ENCODE measurements around the gene REEP3.

REEP3 gene

DNA sequence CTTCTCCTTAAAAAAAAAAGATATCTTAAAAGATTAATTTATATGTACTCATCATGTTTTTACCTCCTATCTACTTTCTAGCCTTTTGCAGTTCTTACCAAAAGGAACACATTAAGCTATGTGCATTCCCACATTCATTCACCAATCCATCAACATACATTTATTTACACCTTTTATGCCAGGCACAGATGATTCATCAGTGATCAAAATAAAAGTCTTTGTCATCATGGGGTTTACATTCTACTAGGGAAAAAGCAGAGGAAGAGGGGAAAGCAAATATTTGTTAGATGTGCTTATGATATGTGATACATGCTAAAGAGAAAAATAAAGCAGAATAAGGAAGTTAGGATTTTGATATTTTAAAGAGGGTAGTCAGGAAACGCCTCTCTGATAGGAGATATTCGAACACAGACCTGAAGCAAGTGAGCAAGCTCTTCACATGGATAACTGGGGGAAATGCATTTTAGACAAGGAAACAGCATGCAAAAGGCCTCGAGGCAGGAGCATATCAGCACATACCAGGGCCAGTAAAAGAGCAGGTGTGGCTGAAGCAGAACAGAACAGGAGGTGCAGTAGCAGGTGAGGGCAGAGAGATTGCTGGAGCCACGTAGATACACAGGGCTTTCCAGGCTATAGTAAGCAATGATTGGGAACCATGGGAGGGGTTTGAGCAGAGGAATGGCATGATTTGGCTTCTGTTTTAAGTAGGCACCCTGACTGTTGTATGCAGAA is 67.4 kb downstream of the REEP3 start:
- no peak for DNase-seq (ENCODE audit: low read depth)

GRCh38 chr10:63591600-63592379 is 70.6 kb downstream of the REEP3 start:
- DNase-seq (ENCODE audit: low read depth) = no peak

DNA sequence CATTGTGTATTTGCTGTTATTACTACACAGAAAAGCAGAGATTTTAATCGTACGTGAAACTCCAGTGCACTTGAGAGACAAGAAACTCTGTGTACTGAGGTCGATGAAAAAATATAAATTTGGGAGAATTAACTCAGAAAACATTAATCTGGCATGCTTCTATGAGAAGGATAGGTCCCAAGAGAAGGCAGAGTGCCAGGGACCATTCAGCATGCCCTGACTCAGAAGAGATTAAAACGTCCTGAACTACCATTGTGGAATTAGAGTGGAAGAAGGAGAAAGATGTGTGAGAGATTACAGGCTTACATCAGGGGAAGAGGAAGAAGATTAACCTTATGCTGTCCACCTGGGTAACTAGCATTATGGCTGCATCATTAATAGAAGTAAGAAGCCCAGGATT is 72.4 kb downstream of the REEP3 start:
- DNase-seq (ENCODE audit: low read depth) = no peak

DNA sequence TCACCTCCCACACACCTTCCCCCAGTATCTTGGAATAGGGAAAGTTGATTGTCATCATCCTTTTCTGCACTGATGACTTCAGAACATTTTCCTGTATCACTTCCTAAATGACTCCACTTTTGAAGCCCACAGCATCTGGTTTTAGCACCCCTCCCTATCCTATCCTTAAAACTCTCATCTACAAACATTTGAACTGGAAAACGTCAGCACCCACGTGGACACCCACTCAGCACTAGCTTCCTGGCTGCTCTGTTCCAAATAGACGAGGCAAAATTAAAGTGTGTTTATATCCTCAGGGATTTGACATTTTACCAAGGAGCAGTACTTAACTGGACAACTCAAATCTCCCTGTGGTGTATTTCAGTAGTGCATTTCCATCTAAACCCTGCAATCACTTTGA is 73.9 kb downstream of the REEP3 start:
- DNase-seq (ENCODE audit: low read depth) = no peak

DNA sequence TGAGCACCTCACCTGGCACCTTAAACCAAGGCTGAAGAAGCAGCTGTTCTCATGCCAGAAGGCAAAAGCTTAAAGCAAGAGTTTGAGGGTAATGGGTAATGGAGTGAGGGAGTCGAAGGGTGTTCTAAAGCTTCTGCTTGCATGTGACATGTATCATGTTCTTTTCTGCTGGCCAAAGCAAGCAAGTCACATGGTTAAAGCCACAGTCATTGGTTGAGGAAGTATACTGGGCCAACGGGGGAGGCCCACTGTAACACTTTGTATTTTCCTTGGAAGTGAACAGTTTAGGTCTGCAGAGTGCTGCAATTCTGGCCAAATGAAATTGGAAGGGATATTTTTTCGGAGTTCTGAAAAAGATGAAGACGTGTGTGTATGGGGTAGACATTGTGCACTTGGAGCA is 75.7 kb downstream of the REEP3 start:
- DNase-seq (ENCODE audit: low read depth) = no peak

DNA sequence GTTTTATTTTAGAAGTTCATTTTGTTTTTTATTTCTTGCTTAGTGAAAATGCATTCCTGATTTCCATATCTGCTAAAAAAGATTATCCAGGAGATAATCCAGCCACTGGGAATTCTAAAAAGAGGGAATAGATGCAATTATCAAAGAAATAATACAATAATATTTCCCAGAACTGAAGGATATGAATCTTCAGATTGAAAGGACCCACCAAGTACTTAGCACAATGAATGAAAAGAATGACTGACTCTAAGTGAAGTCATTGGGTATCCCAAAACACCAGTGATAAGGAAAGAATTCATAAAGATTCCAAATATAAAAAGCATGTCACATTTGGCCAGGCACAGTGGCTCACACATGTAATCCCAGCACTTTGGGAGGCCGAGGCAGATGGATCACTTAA is 79.3 kb downstream of the REEP3 start:
- no peak for DNase-seq (ENCODE audit: low read depth)

GRCh38 chr10:63603709-63604445 is 82.7 kb downstream of the REEP3 start:
- no peak for DNase-seq (ENCODE audit: low read depth)

GRCh38 chr10:63605197-63605967 is 84.2 kb downstream of the REEP3 start:
- no peak for DNase-seq (ENCODE audit: low read depth)

DNA sequence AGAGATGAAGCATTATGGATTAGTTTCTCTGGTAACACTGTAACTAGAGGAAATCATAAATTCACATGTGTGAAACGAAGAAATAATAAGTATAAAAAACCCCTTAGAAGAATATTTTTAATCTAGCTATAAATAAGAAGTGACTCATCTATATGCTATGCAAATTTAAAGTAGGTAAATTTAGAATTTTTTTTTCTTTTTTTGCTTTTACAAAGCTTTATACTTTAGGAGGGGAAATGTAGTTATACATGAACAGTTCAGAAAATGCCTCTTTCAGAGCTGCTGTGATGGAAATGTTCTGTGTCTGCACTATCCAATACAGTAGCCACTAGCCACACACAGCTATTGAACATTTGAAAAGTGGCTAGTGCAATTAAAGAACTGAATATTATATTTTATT is 87.3 kb downstream of the REEP3 start:
- DNase-seq (ENCODE audit: low read depth) = no peak

DNA sequence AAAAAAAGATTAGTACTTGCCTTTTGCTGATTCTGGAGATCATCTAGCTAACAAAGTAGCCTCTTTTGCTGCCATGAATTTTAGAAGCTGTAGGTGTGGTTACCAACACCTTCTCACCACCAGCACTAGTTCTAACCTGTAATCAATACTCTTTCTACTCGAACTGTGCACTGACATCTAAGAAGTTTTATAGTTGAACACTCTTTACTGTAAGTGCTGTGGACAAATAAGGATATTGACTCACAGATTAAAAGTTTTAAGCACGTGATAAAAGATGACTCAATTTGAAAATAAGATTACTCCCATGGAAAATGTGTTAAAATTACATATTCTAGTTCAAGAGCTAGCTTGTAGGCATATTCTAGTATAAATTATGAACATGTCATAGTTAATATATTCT is 89.9 kb downstream of the REEP3 start:
- no peak for DNase-seq (ENCODE audit: low read depth)

GRCh38 chr10:63614371-63614891 is 93.2 kb downstream of the REEP3 start:
- DNase-seq (ENCODE audit: low read depth) = no peak

DNA sequence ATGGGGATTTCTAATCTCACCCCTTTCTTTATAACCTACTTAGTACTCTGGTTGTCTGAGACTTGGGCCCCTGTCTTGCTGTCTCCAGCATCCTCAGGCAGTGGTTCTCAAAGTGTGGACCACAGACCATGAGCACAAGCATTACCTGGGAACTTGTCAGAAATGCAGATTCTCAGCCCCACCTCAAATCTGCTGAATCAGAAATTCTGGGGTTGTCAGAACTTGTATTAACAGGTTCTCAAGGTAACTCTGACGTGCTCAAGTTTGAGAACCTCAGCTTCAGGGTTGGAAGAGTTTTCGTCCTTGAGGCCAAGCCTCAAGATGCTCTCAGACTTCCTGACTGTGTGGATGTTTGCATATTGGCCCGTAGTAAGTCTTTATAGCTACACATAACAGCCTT is 97.4 kb downstream of the REEP3 start:
- no peak for DNase-seq (ENCODE audit: low read depth)

DNA sequence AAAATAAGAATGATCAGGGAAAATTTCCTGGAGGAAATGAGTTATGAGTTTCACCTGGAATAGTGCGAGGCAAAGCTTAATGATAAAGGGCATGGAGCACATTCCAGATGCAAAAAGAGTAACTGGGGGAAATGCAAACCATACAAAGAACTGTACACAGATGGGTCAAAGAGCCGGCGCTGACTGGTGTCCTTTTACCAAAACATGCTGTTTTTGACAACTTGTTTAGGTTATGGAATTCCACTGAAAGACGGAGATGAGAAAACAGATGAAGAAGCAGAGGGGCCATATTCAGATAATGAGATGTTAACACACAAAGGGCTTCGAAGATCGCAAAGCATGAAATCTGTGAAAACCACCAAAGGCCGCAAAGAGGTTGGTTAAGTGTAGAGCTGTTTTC is 98.2 kb downstream of the REEP3 start:
- DNase-seq (ENCODE audit: low read depth) = no peak

- DNase-seq (ENCODE audit: low read depth) = no peak
Measured at GRCh38 chr10:63622097-63622496, 100.9 kb downstream of the REEP3 start.

DNA sequence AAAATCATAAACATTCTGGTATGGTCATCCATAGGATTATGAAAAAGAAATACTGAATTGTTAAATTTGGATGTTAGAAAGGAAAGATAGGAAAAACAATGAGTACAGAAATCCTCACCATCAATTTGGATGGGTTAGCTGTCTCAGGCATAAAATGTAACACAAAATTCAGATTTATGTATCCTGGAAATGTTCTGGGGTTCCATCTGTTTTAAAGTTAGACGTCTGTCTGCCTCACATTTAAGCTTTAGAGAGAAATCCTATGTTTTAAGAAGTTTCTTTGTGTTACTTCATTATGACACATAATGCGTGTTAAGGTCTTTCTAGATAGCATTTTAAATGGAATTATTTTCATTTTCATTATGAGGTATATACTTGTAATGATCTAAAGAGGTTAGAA is 103.5 kb downstream of the REEP3 start:
- no peak for DNase-seq (ENCODE audit: low read depth)

- DNase-seq (ENCODE audit: low read depth) = no peak
Measured at GRCh38 chr10:63627396-63627795, 106.2 kb downstream of the REEP3 start.

DNA sequence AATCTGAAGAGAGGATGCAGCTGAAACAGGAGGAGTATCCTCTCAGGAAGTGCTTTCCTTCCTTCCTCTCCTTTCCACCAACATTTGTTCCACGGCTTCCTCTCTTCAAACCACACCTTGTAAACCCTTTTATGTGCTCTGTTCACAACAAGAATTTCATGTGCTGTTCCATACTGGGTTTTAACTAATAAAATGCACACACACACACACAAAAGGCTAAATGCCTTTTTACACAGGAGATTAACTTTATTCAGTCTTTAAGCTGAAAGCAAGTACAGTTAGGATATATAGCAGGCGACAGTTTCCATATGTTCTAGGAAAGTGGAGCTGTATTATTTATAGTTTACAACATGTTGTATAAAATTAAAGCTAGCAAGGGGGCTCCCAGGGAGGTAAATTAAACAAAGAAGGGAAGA is 106.7 kb downstream of the REEP3 start:
- DNase-seq (ENCODE audit: low read depth) = no peak

- no peak for DNase-seq (ENCODE audit: low read depth)
Measured at GRCh38 chr10:63628526-63629362, 107.5 kb downstream of the REEP3 start.

DNA sequence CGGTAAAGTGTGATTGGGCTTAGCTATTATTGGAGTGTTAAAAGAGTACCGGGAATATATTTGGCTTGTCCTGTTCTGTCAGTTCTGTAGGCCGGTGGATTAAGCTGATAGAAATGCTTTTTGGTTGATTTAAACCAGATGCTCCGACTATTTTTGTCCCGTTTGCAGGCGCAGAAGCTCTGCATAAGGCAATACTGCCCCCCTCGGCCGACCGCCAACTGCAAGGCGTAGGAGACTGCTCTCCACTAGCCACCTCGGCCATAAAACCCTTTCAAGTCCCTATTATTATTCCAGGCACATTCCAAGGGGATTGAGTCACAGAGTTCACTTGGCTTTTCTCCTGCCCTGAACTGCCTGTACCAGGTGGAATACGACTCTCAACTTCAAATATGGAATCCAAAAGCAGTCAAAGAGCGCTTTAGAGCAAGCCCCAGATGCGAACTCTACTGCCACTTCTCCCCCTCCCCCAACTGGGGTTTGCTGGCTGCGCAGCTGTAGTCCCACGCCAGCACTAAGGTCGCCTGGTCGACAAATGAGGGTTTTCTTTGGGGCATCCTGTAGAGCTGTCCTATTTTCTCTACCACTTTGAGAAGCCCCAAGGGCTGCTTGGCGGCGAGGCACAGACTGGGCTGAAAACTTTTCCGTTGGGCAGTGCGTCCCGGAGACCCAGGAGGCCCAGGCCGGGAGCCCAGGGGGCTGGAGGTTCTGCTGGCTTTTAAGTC is 108.3 kb downstream of the REEP3 start:
- peak; percentile 57 for DNase-seq (ENCODE audit: low read depth)
